HEK293 (cell line): ENCODE measurements around the gene BIN1.

Experiments
- ZBTB1 ChIP-seq: fragments of 450-650 bp; formaldehyde crosslinking; IDR thresholded peaks from 2 replicates; pipeline ENCODE4 v1.5.1; 2016; ENCODE audit warnings: missing biosample characterization, missing genetic modification characterization
- ZBTB8A ChIP-seq: fragments of 450-650 bp; formaldehyde crosslinking; IDR thresholded peaks from 2 replicates; pipeline ENCODE4 v1.5.1; 2016; ENCODE audit warnings: missing biosample characterization, missing genetic modification characterization
- ZNF114 ChIP-seq: fragments of 450-650 bp; formaldehyde crosslinking; IDR thresholded peaks from 2 replicates; pipeline ENCODE4 v1.5.0; 2017; ENCODE audit warnings: missing biosample characterization, missing genetic modification characterization

- TF ChIP-seq ZNF114 (tag by site-specific recombination) (no peak), ZBTB8A (tag by site-specific recombination) (no peak), ZBTB1 (tag by site-specific recombination) (no peak)
Observed at GRCh38 chr2:127098711-127099110, 8.2 kb downstream of the BIN1 start.
